Naive thymus-derived CD4-positive, alpha-beta T cell (primary cell): Measurements from ENCODE around the gene QRICH2. TPM values are rescaled to one million over a fixed set of nuclear protein-coding genes. Genes with fewer than 3 reads are reported as not detected.

Source experiments
- ATAC-seq: fragments of 150-1000 bp; cut with Tn5 transposase; 2 replicates; pipeline ENCODE4 v1.10.0; 2021; ENCODE audit warnings: mild to moderate bottlenecking, moderate library complexity
- CTCF ChIA-PET: fragments of 350-600 bp; sonication (Branson Sonifier 250); formaldehyde crosslinking; loops from one replicate; lab custom pipeline; 2021; ENCODE audit warnings: antibody characterized with exemption; lab: Charles Lee
- POLR2A ChIA-PET: fragments of 350-600 bp; sonication (Branson Sonifier 250); formaldehyde crosslinking; loops from one replicate; lab custom pipeline; 2021; ENCODE audit warnings: antibody characterized with exemption, inconsistent platforms; lab: Charles Lee
- DNase-seq, 9 donors: peaks; one replicate each; pipeline versions ENCODE4 v3.0.0 to v3.0.0-alpha.2; 2020 to 2022; ENCODE audit warnings: mixed read lengths in 1 of 9
- H3K27ac ChIP-seq: one replicate; pipeline ENCODE4 v1.7.0; 2013; ENCODE audit warnings: mild to moderate bottlenecking, low read depth, low read length, moderate library complexity
- H3K27me3 ChIP-seq, 2 donors: one replicate each; pipeline ENCODE4 v1.7.0; 2013; ENCODE audit warnings: low read length in 2 of 2, mild to moderate bottlenecking in 2 of 2, moderate library complexity in 2 of 2; ENCODE audit not compliant: control insufficient read depth in 2 of 2, insufficient read depth in 2 of 2
- H3K36me3 ChIP-seq, 3 experiments: 1 replicate in 2 of 3; 2 replicates in 1 of 3; pipeline ENCODE4 v1.7.0; 2013; ENCODE audit warnings: low read length in 3 of 3, mild to moderate bottlenecking in 3 of 3, moderate library complexity in 1 of 3; ENCODE audit not compliant: insufficient read depth in 3 of 3, control insufficient read depth in 2 of 3
- H3K4me1 ChIP-seq, 2 donors: one replicate each; pipeline ENCODE4 v1.7.0; 2013; ENCODE audit warnings: low read length in 2 of 2, mild to moderate bottlenecking in 2 of 2, moderate library complexity in 1 of 2; ENCODE audit not compliant: control insufficient read depth in 2 of 2, insufficient read depth in 2 of 2
- H3K4me3 ChIP-seq: 2 replicates; pipeline ENCODE4 v1.7.0; 2013; ENCODE audit warnings: mild to moderate bottlenecking, low read length
- H3K9me3 ChIP-seq, 3 experiments: 1 replicate in 2 of 3; 2 replicates in 1 of 3; pipeline ENCODE4 v1.7.0; 2013; ENCODE audit warnings: low read length in 3 of 3; ENCODE audit not compliant: control insufficient read depth in 2 of 3
- H3K27ac Mint-ChIP-seq, 9 donors: one replicate each; pipeline ENCODE4 v1.8.0; 2020 to 2022; ENCODE audit warnings: mixed read lengths in 9 of 9, mild to moderate bottlenecking in 8 of 9, moderate library complexity in 5 of 9, inconsistent platforms in 2 of 9
- H3K27me3 Mint-ChIP-seq, 5 donors: one replicate each; pipeline ENCODE4 v1.8.0; 2021 to 2022; ENCODE audit warnings: mixed read lengths in 5 of 5, mild to moderate bottlenecking in 1 of 5
- H3K36me3 Mint-ChIP-seq, 5 donors: one replicate each; pipeline ENCODE4 v1.8.0; 2020 to 2022; ENCODE audit warnings: mixed read lengths in 5 of 5, mild to moderate bottlenecking in 3 of 5, inconsistent platforms in 1 of 5
- H3K4me1 Mint-ChIP-seq, 7 donors: one replicate each; pipeline ENCODE4 v1.8.0; 2020 to 2022; ENCODE audit warnings: mixed read lengths in 7 of 7, mild to moderate bottlenecking in 3 of 7, inconsistent platforms in 1 of 7
- H3K4me3 Mint-ChIP-seq, 10 donors: one replicate each; pipeline ENCODE4 v1.8.0; 2020 to 2022; ENCODE audit warnings: mild to moderate bottlenecking in 10 of 10, mixed read lengths in 10 of 10, moderate library complexity in 6 of 10, inconsistent platforms in 2 of 10
- H3K9me3 Mint-ChIP-seq, 11 donors: one replicate each; pipeline ENCODE4 v1.8.0; 2020 to 2022; ENCODE audit warnings: mixed read lengths in 11 of 11, mild to moderate bottlenecking in 4 of 11, inconsistent platforms in 1 of 11, moderate library complexity in 1 of 11
- intact Hi-C, 2 donors: fragments of 100-400 bp; cut with micrococcal nuclease; formaldehyde crosslinking; loops; one replicate each; pipeline ENCODE4 v1.15.1; 2023
- polyA plus RNA-seq, 2 donors: library from polyadenylated mRNA; unstranded; fragments of 300-500 nt; fragmentation: Illumina TruSeq; gene quantifications; one replicate each; pipeline ENCODE4 v1.2.3, GENCODE V29; 2021
- total RNA-seq, 6 experiments: library from RNA in 5 of 6; stranded (reverse) in 5 of 6; gene quantifications; 1 replicate in 5 of 6; 2 replicates in 1 of 6; pipeline ENCODE4 v1.2.3 and lab custom pipeline; 2021 to 2026

QRICH2 gene
- total and polyA plus RNA-seq, 7 experiments from 2014 or later = 0.09 to 6.8 (median 3.3) TPM

DNA sequence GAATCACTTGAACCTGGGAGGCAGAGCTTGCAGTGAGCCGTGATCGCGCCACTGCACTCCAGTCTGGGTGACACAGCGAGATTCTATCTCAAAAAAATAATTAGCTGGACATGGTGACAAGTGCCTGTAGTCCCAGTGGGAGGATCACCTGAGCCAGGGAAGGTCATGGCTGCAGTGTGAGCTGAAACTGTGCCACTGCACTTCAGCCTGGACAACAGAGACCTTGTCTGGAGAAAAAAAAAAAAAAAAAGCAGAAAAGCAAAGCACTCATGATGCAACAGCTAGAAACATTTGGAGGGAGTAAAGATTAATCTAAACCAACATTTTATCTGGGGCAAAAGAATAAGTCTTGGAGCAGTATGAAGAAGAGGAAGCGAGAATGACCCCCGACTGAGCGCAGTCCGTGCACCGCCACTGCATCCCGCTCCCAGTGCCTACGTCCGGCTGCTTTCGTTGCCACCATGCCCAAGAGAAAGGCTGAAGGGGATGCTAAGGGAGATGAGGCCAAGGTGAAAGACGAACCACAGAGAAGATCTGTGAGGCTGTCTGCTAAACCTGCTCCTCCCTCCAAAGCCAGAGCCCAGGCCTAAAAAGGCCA lies 37.4 kb upstream of the QRICH2 start:
- peaks cover 15 to 39% (median 26%) of the 10 kb centered on the region in 5 donors for H3K36me3 Mint-ChIP-seq
- Histone ChIP-seq H3K4me3 (no peak overlapping the region), H3K27me3 (no peaks in the 10 kb centered on the region), H3K27ac (no peak overlapping the region), H3K9me3 (no peaks in the 10 kb centered on the region), H3K36me3 (peaks cover 0 to 38% (median 5%) of the 10 kb centered on the region in 3 experiments), H3K4me1 (no peaks in the 10 kb centered on the region)
- no peaks in the 10 kb centered on the region for H3K9me3 Mint-ChIP-seq
- CTCF ChIA-PET = interaction anchor here (0.7 to 1.1 kb wide), 2 partner anchors 40 to 278 kb away, joined by 3 to 4 read pairs; no protein-coding TSS in a partner anchor
- intact Hi-C loops = no loop called here
- POLR2A ChIA-PET = no interaction called here
- ATAC-seq (no peak), DNase-seq (no peak)
- no peaks in the 10 kb centered on the region for H3K27me3 Mint-ChIP-seq
- no peak overlapping the region for H3K4me3 Mint-ChIP-seq
- H3K4me1 Mint-ChIP-seq = peaks cover 0 to 4% (median 0%) of the 10 kb centered on the region in 7 donors
- H3K27ac Mint-ChIP-seq = no peak overlapping the region

- ChIA-PET POLR2A (no interaction called here), CTCF (no interaction called here)
- H3K27me3 Mint-ChIP-seq = no peaks in the 10 kb centered on the region
These were observed 35.0 kb upstream of the QRICH2 start for GRCh38 chr17:76343106-76343505.

GRCh38 chr17:76341301-76341700 lies 33.2 kb upstream of the QRICH2 start:
- Histone ChIP-seq H3K36me3 (peaks cover 0 to 29% (median 1%) of the 10 kb centered on the region in 3 experiments), H3K27ac (no peak overlapping the region), H3K27me3 (no peaks in the 10 kb centered on the region), H3K4me3 (no peak overlapping the region), H3K9me3 (no peaks in the 10 kb centered on the region), H3K4me1 (no peaks in the 10 kb centered on the region)
- ChIA-PET POLR2A (interaction anchor here (0.7 kb wide), 1 partner anchor 1350 kb away, joined by 3 read pairs; no protein-coding TSS in a partner anchor), CTCF (no interaction called here)
- H3K27me3 Mint-ChIP-seq = no peaks in the 10 kb centered on the region
- H3K27ac Mint-ChIP-seq = no peak overlapping the region
- ATAC-seq (no peak), DNase-seq (no peak)
- peaks cover 11 to 35% (median 25%) of the 10 kb centered on the region in 5 donors for H3K36me3 Mint-ChIP-seq
- intact Hi-C loops = no loop called here
- no peak overlapping the region for H3K4me3 Mint-ChIP-seq
- H3K9me3 Mint-ChIP-seq = no peaks in the 10 kb centered on the region
- peaks cover 0 to 7% (median 4%) of the 10 kb centered on the region in 7 donors for H3K4me1 Mint-ChIP-seq

More at GRCh38 chr17:76343106-76343505, 35.0 kb upstream of the QRICH2 start:
- Histone ChIP-seq H3K4me1 (no peaks in the 10 kb centered on the region), H3K27me3 (no peaks in the 10 kb centered on the region), H3K9me3 (no peaks in the 10 kb centered on the region), H3K27ac (no peak overlapping the region), H3K4me3 (no peak overlapping the region), H3K36me3 (peaks cover 0 to 41% (median 5%) of the 10 kb centered on the region in 3 experiments)
- intact Hi-C loops = no loop called here
- peaks cover 15 to 49% (median 26%) of the 10 kb centered on the region in 5 donors for H3K36me3 Mint-ChIP-seq
- ATAC-seq (no peak), DNase-seq (no peak)
- no peak overlapping the region for H3K4me3 Mint-ChIP-seq
- peaks cover 0 to 7% (median 0%) of the 10 kb centered on the region in 7 donors for H3K4me1 Mint-ChIP-seq
- no peak overlapping the region for H3K27ac Mint-ChIP-seq
- no peaks in the 10 kb centered on the region for H3K9me3 Mint-ChIP-seq

GRCh38 chr17:76337413-76337777 lies 29.3 kb upstream of the QRICH2 start:
- ATAC-seq (no peak), DNase-seq (no peak)
- intact Hi-C loops = no loop called here
- Mint-ChIP-seq H3K27ac (no peak overlapping the region), H3K27me3 (no peaks in the 10 kb centered on the region), H3K9me3 (no peaks in the 10 kb centered on the region), H3K4me3 (no peak overlapping the region), H3K4me1 (peaks cover 0 to 10% (median 4%) of the 10 kb centered on the region in 7 donors), H3K36me3 (peaks cover 3 to 20% (median 16%) of the 10 kb centered on the region in 5 donors)
- H3K27ac ChIP-seq = no peak overlapping the region
- H3K36me3 ChIP-seq = peaks cover 0 to 7% (median 0%) of the 10 kb centered on the region in 3 experiments
- H3K9me3 ChIP-seq = no peaks in the 10 kb centered on the region
- H3K4me3 ChIP-seq = no peak overlapping the region
- no peaks in the 10 kb centered on the region for H3K27me3 ChIP-seq
- ChIA-PET CTCF (interaction anchor here (1.2 kb wide), 2 partner anchors 16 to 60 kb away, joined by 3 read pairs; partner anchors contain the start of gene PRPSAP1), POLR2A (interaction anchor here (1.3 kb wide), 1 partner anchor 15 kb away, joined by 4 read pairs; no protein-coding TSS in a partner anchor)
- H3K4me1 ChIP-seq = no peaks in the 10 kb centered on the region

DNA sequence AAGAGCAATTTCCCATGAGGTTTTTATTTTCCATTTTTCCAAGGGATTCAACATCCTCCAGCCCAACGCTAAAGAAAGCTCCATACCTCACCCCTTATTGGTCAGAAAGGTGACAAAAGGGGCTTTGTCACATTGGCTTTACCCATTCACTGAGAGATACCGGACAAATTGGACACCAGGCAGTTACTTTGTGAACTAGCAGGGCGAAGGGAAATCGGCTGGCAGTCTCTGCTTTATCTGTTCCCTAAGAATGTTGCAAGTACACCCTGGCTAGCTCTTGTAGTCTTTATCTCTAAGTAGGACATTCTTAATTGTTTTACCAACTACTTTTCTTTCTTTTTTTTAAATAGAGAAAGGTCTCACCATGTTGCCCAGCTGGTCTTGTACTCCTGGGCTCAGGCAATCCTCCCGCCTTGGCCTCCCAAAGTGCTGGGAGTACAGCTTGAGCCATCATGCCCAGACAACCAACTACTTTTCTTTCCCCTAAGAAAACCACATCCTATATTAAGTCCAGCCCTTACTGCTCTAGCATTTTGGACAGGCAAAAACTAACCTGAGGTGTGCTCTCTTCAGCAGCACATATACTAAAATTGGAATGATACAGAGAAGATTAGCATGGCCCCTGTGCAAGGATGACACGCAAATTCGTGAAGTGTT lies 28.8 kb upstream of the QRICH2 start:
- no peaks in the 10 kb centered on the region for H3K9me3 ChIP-seq
- H3K36me3 ChIP-seq = peaks cover 0 to 5% (median 0%) of the 10 kb centered on the region in 3 experiments
- peaks cover 0 to 8% (median 4%) of the 10 kb centered on the region in 7 donors for H3K4me1 Mint-ChIP-seq
- H3K9me3 Mint-ChIP-seq = no peaks in the 10 kb centered on the region
- ChIA-PET POLR2A (interaction anchor here (1.3 kb wide), 1 partner anchor 16 kb away, joined by 4 read pairs; no protein-coding TSS in a partner anchor), CTCF (interaction anchor here (1.2 kb wide), 2 partner anchors 17 to 61 kb away, joined by 3 read pairs; partner anchors contain the start of gene PRPSAP1)
- H3K27me3 ChIP-seq = no peaks in the 10 kb centered on the region
- intact Hi-C loops = no loop called here
- H3K4me3 Mint-ChIP-seq = no peak overlapping the region
- H3K36me3 Mint-ChIP-seq = peaks cover under 1 to 15% (median 12%) of the 10 kb centered on the region in 5 donors
- H3K27ac ChIP-seq = no peak overlapping the region
- DNase-seq = no peak
- no peaks in the 10 kb centered on the region for H3K27me3 Mint-ChIP-seq
- no peak overlapping the region for H3K27ac Mint-ChIP-seq
- H3K4me3 ChIP-seq = no peak overlapping the region
- H3K4me1 ChIP-seq = no peaks in the 10 kb centered on the region
- no peak for ATAC-seq

- H3K27me3 Mint-ChIP-seq = no peaks in the 10 kb centered on the region
- ChIA-PET POLR2A (interaction anchor here (0.6 kb wide), 1 partner anchor 223 kb away, joined by 3 read pairs; no protein-coding TSS in a partner anchor), CTCF (no interaction called here)
- Histone ChIP-seq H3K4me1 (no peaks in the 10 kb centered on the region), H3K27ac (no peak overlapping the region), H3K27me3 (no peaks in the 10 kb centered on the region), H3K9me3 (no peaks in the 10 kb centered on the region), H3K36me3 (peaks cover 0 to 7% (median 4%) of the 10 kb centered on the region in 3 experiments), H3K4me3 (no peak overlapping the region)
- intact Hi-C loops = no loop called here
- no peak for ATAC-seq
- no peak for DNase-seq
- peaks cover 0 to 19% (median 12%) of the 10 kb centered on the region in 5 donors for H3K36me3 Mint-ChIP-seq
- H3K9me3 Mint-ChIP-seq = no peaks in the 10 kb centered on the region
- no peak overlapping the region for H3K4me3 Mint-ChIP-seq
- peaks cover 0 to 8% (median 4%) of the 10 kb centered on the region in 7 donors for H3K4me1 Mint-ChIP-seq
- no peak overlapping the region for H3K27ac Mint-ChIP-seq
These were observed 27.8 kb upstream of the QRICH2 start for GRCh38 chr17:76335716-76336381.
